ENCODE measurements around the gene OTULINL.

The OTULINL gene

DNA sequence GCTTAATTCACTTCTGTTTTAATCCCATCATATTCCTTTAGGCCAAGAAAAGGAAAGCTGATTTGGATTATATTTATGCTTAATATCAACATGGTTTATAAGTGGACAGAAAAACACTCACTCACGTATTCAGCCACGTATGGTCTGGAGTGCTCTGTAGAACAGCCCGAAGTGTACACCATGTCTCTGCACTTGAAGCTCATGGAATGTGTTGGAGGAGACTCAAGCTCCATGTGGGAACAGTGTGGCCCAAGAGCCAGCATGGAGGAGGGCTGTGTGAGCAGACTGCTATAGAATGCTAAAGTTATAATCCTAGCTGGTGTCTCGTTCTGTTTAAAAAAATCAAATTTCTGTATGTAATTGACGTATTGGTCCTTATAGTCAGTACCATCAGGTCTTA is 32.9 kb downstream of the OTULINL start:
- TF ChIP-seq CTCF (conservative IDR thresholded peaks at IDR 0.05; ENCODE audit: low read depth, low read length): no peak
- DNase-seq (ENCODE audit: low read depth): no peak
- H3K4me3 ChIP-seq (ENCODE audit: low read length): no peak overlapping the region

DNA sequence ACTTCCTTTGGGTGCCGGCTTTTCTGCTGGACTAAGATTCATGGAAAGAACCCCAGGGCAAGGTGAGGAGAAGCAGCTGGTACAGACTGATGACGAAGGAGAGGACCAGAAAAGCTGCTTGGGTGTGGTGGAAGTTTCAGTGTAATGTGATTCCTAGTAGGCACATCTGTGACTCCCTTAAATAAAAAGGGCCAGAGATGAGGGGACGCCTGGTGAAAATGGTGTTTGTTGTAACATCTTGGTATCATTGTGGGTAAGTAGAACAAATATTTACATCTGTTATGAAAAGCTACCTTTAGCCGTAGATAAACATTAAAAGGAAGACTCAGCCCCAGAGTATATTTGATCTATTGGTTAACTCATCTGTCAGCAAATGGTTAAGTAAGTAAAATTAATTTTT is 33.8 kb downstream of the OTULINL start:
- no peak for DNase-seq (ENCODE audit: low read depth)
- H3K4me3 ChIP-seq (ENCODE audit: low read length): no peak overlapping the region
- TF ChIP-seq CTCF (conservative IDR thresholded peaks at IDR 0.05; ENCODE audit: low read depth, low read length): no peak

DNA sequence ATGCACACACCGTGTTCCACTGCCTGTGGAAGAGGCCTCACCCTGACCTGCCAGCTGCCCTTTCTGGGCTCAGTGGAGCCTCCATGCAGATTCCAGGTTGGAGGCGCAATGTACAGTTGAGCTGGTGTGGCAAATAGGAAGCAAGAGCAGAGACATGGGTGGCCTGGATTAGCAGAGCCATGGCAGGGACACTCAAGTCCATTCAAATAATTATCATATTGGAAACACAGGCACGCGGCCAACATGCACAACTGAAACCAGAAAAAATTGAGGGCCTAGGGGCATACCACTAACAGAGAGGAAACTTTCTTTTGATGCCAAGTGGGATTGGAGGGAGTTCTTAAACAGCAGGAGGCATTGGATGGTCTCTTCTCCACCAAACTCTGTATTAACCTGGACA is 35.8 kb downstream of the OTULINL start:
- DNase-seq (ENCODE audit: low read depth): no peak
- TF ChIP-seq CTCF (conservative IDR thresholded peaks at IDR 0.05; ENCODE audit: low read depth, low read length): no peak
- H3K4me3 ChIP-seq (ENCODE audit: low read length): no peak overlapping the region

DNA sequence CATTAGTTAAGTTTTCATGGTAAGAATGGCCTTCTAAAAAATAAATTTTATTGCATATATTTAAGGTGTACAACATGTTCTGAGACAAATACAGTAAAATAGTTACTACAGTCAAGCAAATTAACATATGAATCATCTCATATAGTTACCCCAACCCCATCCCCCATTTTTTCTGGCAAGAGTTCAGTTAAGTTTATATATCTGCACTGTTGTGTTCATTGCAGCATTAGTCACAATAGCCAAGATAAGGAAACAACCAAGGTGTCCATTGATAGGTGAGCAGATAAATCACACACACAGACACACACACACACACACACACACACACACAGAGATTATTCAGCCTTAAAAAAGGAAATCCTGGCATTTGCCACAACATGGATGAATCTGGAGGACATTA is 45.7 kb downstream of the OTULINL start:
- no peak for TF ChIP-seq CTCF (conservative IDR thresholded peaks at IDR 0.05; ENCODE audit: low read depth, low read length)
- no peak for DNase-seq (ENCODE audit: low read depth)
- H3K4me3 ChIP-seq (ENCODE audit: low read length): no peak overlapping the region

- H3K4me3 ChIP-seq (ENCODE audit: low read length): no peak overlapping the region
- DNase-seq (ENCODE audit: low read depth): peak; percentile 24
- no peak for TF ChIP-seq CTCF (conservative IDR thresholded peaks at IDR 0.05; ENCODE audit: low read depth, low read length)
Observed at GRCh38 chr5:14628346-14628745, 46.8 kb downstream of the OTULINL start.

DNA sequence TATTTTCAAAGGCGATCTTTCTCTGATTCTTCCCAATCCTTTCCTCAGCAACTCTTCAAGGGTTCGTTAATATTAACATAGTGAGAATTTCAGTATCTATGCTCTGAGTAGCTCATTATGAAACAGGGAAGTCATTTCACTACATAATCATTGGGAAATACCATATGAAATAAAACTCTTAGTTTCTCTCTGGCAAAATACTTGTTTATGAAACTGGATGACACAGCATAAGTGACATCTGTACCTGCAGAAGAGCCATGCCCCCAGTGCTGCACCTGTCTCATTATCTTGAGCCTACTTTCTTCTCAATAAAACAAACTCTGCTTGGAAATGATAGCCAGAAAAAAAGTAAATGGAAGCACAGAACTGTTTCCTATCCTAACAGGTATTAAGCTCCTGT is 49.1 kb downstream of the OTULINL start:
- H3K4me3 ChIP-seq (ENCODE audit: low read length): no peak overlapping the region
- DNase-seq (ENCODE audit: low read depth): no peak
- no peak for TF ChIP-seq CTCF (conservative IDR thresholded peaks at IDR 0.05; ENCODE audit: low read depth, low read length)

- no peak for TF ChIP-seq CTCF (conservative IDR thresholded peaks at IDR 0.05; ENCODE audit: low read depth, low read length)
Observed at GRCh38 chr5:14635656-14636055, 54.1 kb downstream of the OTULINL start.

More at GRCh38 chr5:14635656-14636055, 54.1 kb downstream of the OTULINL start:
- H3K4me3 ChIP-seq (ENCODE audit: low read length): no peak overlapping the region
- DNase-seq (ENCODE audit: low read depth): no peak

All from retinal pigment epithelial cell (primary cell).